Measurements from ENCODE around the gene ERVFRD-1. TPM values are rescaled to one million over a fixed set of nuclear protein-coding genes. Genes with fewer than 3 reads are reported as not detected.

The ERVFRD-1 gene
- total and polyA plus RNA-seq, 2 experiments from 2014 or later: 0.06 TPM; not detected in 1

DNA sequence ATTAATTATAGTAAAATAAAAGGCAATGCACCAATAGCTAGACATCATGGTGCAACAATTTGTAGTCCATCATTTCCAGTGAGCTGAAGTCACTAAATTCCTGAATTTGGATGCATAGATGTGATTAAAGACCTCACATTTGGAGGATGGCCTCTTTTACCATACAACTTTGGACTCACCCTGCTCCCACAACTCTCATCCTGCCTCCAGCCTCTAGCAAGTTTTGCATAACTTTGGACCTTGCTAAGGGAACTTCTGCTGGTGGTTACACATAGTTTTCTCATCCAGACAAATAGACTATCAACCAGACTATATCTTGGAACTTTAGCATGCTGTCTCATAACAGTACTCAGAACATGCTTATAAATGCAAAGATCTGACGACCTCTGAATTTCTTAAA is 54.7 kb downstream of the ERVFRD-1 start:
- Mint-ChIP-seq H3K27me3 (ENCODE audit: insufficient read depth, low read depth, poor library complexity) (no peaks in the 10 kb centered on the region), H3K27ac (no peak overlapping the region), H3K4me1 (no peaks in the 10 kb centered on the region), H3K4me3 (no peak overlapping the region), H3K36me3 (ENCODE audit: low read depth) (no peaks in the 10 kb centered on the region), H3K9me3 (no peaks in the 10 kb centered on the region)
- Histone ChIP-seq H2AFZ (no peak overlapping the region), H3K4me3 (no peak overlapping the region), H3K9me2 (ENCODE audit: insufficient read depth) (no peaks in the 10 kb centered on the region), H3K79me2 (replicated peaks; ENCODE audit: insufficient read depth) (no peaks in the 10 kb centered on the region), H3K36me3 (ENCODE audit: insufficient read depth) (no peaks in the 10 kb centered on the region), H4K20me1 (replicated peaks; ENCODE audit: insufficient read depth) (no peaks in the 10 kb centered on the region), H3K27me3 (ENCODE audit: insufficient read depth) (no peaks in the 10 kb centered on the region), H3K4me1 (ENCODE audit: insufficient read depth) (no peaks in the 10 kb centered on the region), H3K27ac (ENCODE audit: low read depth) (no peak overlapping the region), H3F3A (replicated peaks; ENCODE audit: low read depth) (no peaks in the 10 kb centered on the region), H3K4me2 (no peak overlapping the region)
- DNase-seq (ENCODE audit: low spot score) (no peak), ATAC-seq (no peak)
- TF ChIP-seq EZH2 (IDR thresholded peaks at IDR 0.05; ENCODE audit: low read depth, unreplicated experiment) (no peak), STAT1 (IDR thresholded peaks at IDR 0.05; ENCODE audit: unreplicated experiment) (no peak)
- TF ChIP-seq, protein P1, sequence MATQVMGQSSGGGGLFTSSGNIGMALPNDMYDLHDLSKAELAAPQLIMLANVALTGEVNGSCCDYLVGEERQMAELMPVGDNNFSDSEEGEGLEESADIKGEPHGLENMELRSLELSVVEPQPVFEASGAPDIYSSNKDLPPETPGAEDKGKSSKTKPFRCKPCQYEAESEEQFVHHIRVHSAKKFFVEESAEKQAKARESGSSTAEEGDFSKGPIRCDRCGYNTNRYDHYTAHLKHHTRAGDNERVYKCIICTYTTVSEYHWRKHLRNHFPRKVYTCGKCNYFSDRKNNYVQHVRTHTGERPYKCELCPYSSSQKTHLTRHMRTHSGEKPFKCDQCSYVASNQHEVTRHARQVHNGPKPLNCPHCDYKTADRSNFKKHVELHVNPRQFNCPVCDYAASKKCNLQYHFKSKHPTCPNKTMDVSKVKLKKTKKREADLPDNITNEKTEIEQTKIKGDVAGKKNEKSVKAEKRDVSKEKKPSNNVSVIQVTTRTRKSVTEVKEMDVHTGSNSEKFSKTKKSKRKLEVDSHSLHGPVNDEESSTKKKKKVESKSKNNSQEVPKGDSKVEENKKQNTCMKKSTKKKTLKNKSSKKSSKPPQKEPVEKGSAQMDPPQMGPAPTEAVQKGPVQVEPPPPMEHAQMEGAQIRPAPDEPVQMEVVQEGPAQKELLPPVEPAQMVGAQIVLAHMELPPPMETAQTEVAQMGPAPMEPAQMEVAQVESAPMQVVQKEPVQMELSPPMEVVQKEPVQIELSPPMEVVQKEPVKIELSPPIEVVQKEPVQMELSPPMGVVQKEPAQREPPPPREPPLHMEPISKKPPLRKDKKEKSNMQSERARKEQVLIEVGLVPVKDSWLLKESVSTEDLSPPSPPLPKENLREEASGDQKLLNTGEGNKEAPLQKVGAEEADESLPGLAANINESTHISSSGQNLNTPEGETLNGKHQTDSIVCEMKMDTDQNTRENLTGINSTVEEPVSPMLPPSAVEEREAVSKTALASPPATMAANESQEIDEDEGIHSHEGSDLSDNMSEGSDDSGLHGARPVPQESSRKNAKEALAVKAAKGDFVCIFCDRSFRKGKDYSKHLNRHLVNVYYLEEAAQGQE (IDR thresholded peaks at IDR 0.05; ENCODE audit: unreplicated experiment): no peak

DNA sequence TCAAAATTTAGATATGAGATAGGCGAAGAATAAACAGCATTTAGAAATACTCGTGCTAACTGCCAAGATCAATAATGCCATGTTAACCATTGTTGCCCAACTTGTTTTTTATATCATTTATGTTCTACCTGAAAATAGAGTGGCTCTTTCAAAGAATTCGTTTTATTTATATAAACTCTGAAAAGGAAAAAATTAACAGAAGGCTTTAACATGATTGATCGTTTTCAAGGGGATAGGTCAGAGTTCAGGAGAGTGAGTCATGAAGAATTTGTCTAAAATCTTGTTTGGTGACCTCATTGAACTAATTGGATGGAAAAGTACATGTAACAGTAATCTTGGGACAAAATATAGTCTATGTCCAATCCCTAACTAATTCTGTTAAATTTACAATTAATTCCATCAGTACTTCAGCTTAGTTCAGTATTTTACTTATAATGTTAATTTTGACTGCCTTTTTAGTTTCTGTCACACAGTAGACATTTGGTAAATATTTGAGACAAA is 56.3 kb downstream of the ERVFRD-1 start:
- Histone ChIP-seq H3F3A (replicated peaks; ENCODE audit: low read depth) (no peaks in the 10 kb centered on the region), H4K20me1 (replicated peaks; ENCODE audit: insufficient read depth) (no peaks in the 10 kb centered on the region), H3K36me3 (ENCODE audit: insufficient read depth) (no peaks in the 10 kb centered on the region), H3K9me2 (ENCODE audit: insufficient read depth) (peaks cover 4% of the 10 kb centered on the region; the same call in 1 of the 2 replicates), H3K27me3 (ENCODE audit: insufficient read depth) (no peaks in the 10 kb centered on the region), H3K4me3 (no peak overlapping the region), H3K79me2 (replicated peaks; ENCODE audit: insufficient read depth) (no peaks in the 10 kb centered on the region), H2AFZ (no peak overlapping the region), H3K4me2 (no peak overlapping the region), H3K4me1 (ENCODE audit: insufficient read depth) (no peaks in the 10 kb centered on the region), H3K27ac (ENCODE audit: low read depth) (no peak overlapping the region)
- H3K4me1 Mint-ChIP-seq: no peaks in the 10 kb centered on the region
- no peaks in the 10 kb centered on the region for H3K9me3 Mint-ChIP-seq
- no peaks in the 10 kb centered on the region for H3K36me3 Mint-ChIP-seq (ENCODE audit: low read depth)
- H3K4me3 Mint-ChIP-seq: no peak overlapping the region
- DNase-seq (ENCODE audit: low spot score) (no peak), ATAC-seq (no peak)
- H3K27me3 Mint-ChIP-seq (ENCODE audit: insufficient read depth, low read depth, poor library complexity): no peaks in the 10 kb centered on the region
- H3K27ac Mint-ChIP-seq: no peak overlapping the region
- TF ChIP-seq ZNF114 (CRISPR knock-in tag; IDR thresholded peaks at IDR 0.05): no peak
- TF ChIP-seq JUNB (IDR thresholded peaks at IDR 0.05; ENCODE audit: unreplicated experiment): no peak
- no peak for TF ChIP-seq EZH2 (IDR thresholded peaks at IDR 0.05; ENCODE audit: low read depth, unreplicated experiment)
- TF ChIP-seq, protein P1 (IDR thresholded peaks at IDR 0.05; ENCODE audit: unreplicated experiment): no peak
- TF ChIP-seq POLR2AphosphoS5 (IDR thresholded peaks at IDR 0.05; ENCODE audit: low read depth): no peak
- TF ChIP-seq, protein P2, sequence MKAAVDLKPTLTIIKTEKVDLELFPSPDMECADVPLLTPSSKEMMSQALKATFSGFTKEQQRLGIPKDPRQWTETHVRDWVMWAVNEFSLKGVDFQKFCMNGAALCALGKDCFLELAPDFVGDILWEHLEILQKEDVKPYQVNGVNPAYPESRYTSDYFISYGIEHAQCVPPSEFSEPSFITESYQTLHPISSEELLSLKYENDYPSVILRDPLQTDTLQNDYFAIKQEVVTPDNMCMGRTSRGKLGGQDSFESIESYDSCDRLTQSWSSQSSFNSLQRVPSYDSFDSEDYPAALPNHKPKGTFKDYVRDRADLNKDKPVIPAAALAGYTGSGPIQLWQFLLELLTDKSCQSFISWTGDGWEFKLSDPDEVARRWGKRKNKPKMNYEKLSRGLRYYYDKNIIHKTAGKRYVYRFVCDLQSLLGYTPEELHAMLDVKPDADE (IDR thresholded peaks at IDR 0.05): no peak
- no peak for TF ChIP-seq NANOG (IDR thresholded peaks at IDR 0.05; ENCODE audit: borderline replicate concordance)
- no peak for TF ChIP-seq EZH2phosphoT487 (IDR thresholded peaks at IDR 0.05; ENCODE audit: unreplicated experiment)
- no peak for TF ChIP-seq STAT1 (IDR thresholded peaks at IDR 0.05; ENCODE audit: unreplicated experiment)
- no peak for TF ChIP-seq CREB1 (CRISPR knock-in tag; IDR thresholded peaks at IDR 0.05; ENCODE audit: low read depth)
- TF ChIP-seq, protein P3, sequence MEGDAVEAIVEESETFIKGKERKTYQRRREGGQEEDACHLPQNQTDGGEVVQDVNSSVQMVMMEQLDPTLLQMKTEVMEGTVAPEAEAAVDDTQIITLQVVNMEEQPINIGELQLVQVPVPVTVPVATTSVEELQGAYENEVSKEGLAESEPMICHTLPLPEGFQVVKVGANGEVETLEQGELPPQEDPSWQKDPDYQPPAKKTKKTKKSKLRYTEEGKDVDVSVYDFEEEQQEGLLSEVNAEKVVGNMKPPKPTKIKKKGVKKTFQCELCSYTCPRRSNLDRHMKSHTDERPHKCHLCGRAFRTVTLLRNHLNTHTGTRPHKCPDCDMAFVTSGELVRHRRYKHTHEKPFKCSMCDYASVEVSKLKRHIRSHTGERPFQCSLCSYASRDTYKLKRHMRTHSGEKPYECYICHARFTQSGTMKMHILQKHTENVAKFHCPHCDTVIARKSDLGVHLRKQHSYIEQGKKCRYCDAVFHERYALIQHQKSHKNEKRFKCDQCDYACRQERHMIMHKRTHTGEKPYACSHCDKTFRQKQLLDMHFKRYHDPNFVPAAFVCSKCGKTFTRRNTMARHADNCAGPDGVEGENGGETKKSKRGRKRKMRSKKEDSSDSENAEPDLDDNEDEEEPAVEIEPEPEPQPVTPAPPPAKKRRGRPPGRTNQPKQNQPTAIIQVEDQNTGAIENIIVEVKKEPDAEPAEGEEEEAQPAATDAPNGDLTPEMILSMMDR (conservative IDR thresholded peaks at IDR 0.05; ENCODE audit: low read depth in 2 of 2): no peak
- no peak for TF ChIP-seq ZNF331 (CRISPR knock-in tag; IDR thresholded peaks at IDR 0.05; ENCODE audit: low read depth)
